Aorta (tissue), 5 donors: ENCODE data around the gene PCYT1B. TPM values are rescaled to one million over a fixed set of nuclear protein-coding genes. Genes with fewer than 3 reads are reported as not detected.

Source experiments
- ATAC-seq: fragments of 200-7000 bp; cut with Tn5 transposase; one replicate; pipeline ENCODE4 v1.9.1; 2022; ENCODE audit warnings: moderate library complexity; ENCODE audit not compliant: low FRiP score
- DNase-seq, 2 donors: peaks; one replicate each; pipeline ENCODE4 v3.0.0-alpha.2; 2020
- H3K27ac ChIP-seq, 2 donors: one replicate each; pipeline ENCODE4 v1.5.1; 2013; ENCODE audit warnings: low read length in 2 of 2, mild to moderate bottlenecking in 2 of 2, moderate library complexity in 2 of 2, control low read depth in 1 of 2, inconsistent platforms in 1 of 2, low read depth in 1 of 2
- H3K27me3 ChIP-seq, 2 donors: one replicate each; pipeline ENCODE4 v1.6.1; 2013; ENCODE audit warnings: control low read depth in 1 of 2, low read length in 1 of 2, mild to moderate bottlenecking in 1 of 2, moderate library complexity in 1 of 2; ENCODE audit not compliant: insufficient read depth in 2 of 2, control insufficient read depth in 1 of 2
- H3K36me3 ChIP-seq, 2 donors: one replicate each; pipeline ENCODE4 v1.6.1; 2013; ENCODE audit warnings: control low read depth in 1 of 2, low read length in 1 of 2, mild to moderate bottlenecking in 1 of 2; ENCODE audit not compliant: insufficient read depth in 2 of 2, control insufficient read depth in 1 of 2
- H3K4me1 ChIP-seq, 2 donors: one replicate each; pipeline ENCODE4 v1.6.1; 2013; ENCODE audit warnings: low read length in 2 of 2, control low read depth in 1 of 2, mild to moderate bottlenecking in 1 of 2, moderate library complexity in 1 of 2; ENCODE audit not compliant: insufficient read depth in 2 of 2, control insufficient read depth in 1 of 2
- H3K4me3 ChIP-seq, 2 donors: one replicate each; pipeline ENCODE4 v1.5.1; 2013; ENCODE audit warnings: low read length in 2 of 2, control low read depth in 1 of 2, mild to moderate bottlenecking in 1 of 2
- H3K9me3 ChIP-seq: one replicate; pipeline ENCODE4 v1.6.1; 2013; ENCODE audit warnings: mild to moderate bottlenecking, low read length; ENCODE audit not compliant: control insufficient read depth
- WGBS, 2 donors: extraction: QIAGEN DNeasy Blood & Tissue Kit; methylation state at CpG; one replicate each; pipeline ENCODE4 v1.1.7; 2013; 5-methylcytosine and 5-hydroxymethylcytosine counted together
- intact Hi-C, 2 donors: fragments of 100-400 bp; cut with DNase I; formaldehyde crosslinking; loops; one replicate each; pipeline versions ENCODE4 v1.14.2 to v1.15.0; 2022
- polyA plus RNA-seq, 2 donors: library from polyadenylated mRNA; stranded (reverse); fragments of 200-250 nt; gene quantifications; one replicate each; pipeline ENCODE4 v1.2.3, GENCODE V29; 2013
- total RNA-seq, 2 donors: library from RNA; stranded (reverse); fragmentation: NEBNext Ultra II Directional; extraction: Animal tissue kit (Norgen Biotek cat#: 25700); gene quantifications; one replicate each; pipeline ENCODE4 v1.2.1, GENCODE V29; 2021
- donor health status: healthy with polysubstance abuse.
- donor health status: Bipolar disorder and iron deficiency.
- donor health status: DM: no; HTN: no; CAD: no.
- donor health status: DM: no; HTN: no; CAD: no.
- donor health status: DM: yes; HTN: yes; CAD: no.

Gene PCYT1B
- total and polyA plus RNA-seq, 4 donors, result 0.03 to 1.3 (median 0.96) TPM; not detected in 1

- intact Hi-C loops, result no loop called here
- no peaks in the 10 kb centered on the region for H3K9me3 ChIP-seq
- no peaks in the 10 kb centered on the region for H3K4me1 ChIP-seq
- H3K27ac ChIP-seq, result no peak overlapping the region
- ATAC-seq (no peak), DNase-seq (no peak)
- WGBS, 2 donors, result 40 to 44% methylated on average over 1 of the region's 1 CpG
- H3K36me3 ChIP-seq, result peaks cover 4 to 5% of the 10 kb centered on the region in 2 donors
- H3K27me3 ChIP-seq, result no peaks in the 10 kb centered on the region
- no peak overlapping the region for H3K4me3 ChIP-seq
Measured at GRCh38 chrX:24528605-24529004, 118.5 kb downstream of the PCYT1B start.

GRCh38 chrX:24526616-24527015, 120.5 kb downstream of the PCYT1B start:
- no peaks in the 10 kb centered on the region for H3K9me3 ChIP-seq
- no peaks in the 10 kb centered on the region for H3K27me3 ChIP-seq
- DNase-seq (no peak), ATAC-seq (no peak)
- WGBS, 2 donors, result 68 to 94% methylated on average over 2 of the region's 2 CpGs
- no peak overlapping the region for H3K4me3 ChIP-seq
- H3K36me3 ChIP-seq, result peaks cover 0 to 5% of the 10 kb centered on the region in 2 donors
- no peak overlapping the region for H3K27ac ChIP-seq
- no peaks in the 10 kb centered on the region for H3K4me1 ChIP-seq
- intact Hi-C loops, result no loop called here

DNA sequence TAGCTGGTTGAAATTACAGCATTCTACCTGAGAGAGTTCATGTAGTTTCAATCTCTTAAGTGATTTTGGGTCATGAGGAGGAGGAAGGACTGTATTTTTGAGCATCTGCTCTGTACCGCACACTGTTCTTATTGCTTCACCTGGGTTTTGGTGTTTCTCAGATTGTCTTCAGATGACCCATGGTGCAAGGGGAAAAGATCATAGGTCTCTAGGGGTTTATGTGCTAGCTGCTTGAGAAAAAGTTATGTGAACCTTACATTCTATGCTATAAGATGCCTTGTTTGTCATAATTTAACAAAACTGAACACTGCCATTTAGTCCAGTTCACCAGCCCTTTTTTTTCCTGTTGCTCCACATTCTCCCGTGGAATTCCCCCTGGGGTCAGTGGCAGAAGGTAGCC, 121.7 kb downstream of the PCYT1B start:
- WGBS, 2 donors, result 73 to 88% methylated on average over 2 of the region's 2 CpGs
- no peak for ATAC-seq
- intact Hi-C loops, result no loop called here
- no peaks in the 10 kb centered on the region for H3K9me3 ChIP-seq
- no peak for DNase-seq
- H3K4me3 ChIP-seq, result no peak overlapping the region
- H3K36me3 ChIP-seq, result peaks cover 0 to 5% of the 10 kb centered on the region in 2 donors
- no peak overlapping the region for H3K27ac ChIP-seq
- no peaks in the 10 kb centered on the region for H3K4me1 ChIP-seq
- no peaks in the 10 kb centered on the region for H3K27me3 ChIP-seq

GRCh38 chrX:24520472-24520871, 126.7 kb downstream of the PCYT1B start:
- H3K27ac ChIP-seq, result no peak overlapping the region
- DNase-seq (no peak), ATAC-seq (no peak)
- WGBS, 2 donors, result 72 to 88% methylated on average over 2 of the region's 2 CpGs
- H3K27me3 ChIP-seq, result no peaks in the 10 kb centered on the region
- no peaks in the 10 kb centered on the region for H3K9me3 ChIP-seq
- no peak overlapping the region for H3K4me3 ChIP-seq
- intact Hi-C loops, result no loop called here
- no peaks in the 10 kb centered on the region for H3K4me1 ChIP-seq
- H3K36me3 ChIP-seq, result no peaks in the 10 kb centered on the region

GRCh38 chrX:24515447-24515846, 131.7 kb downstream of the PCYT1B start:
- Histone ChIP-seq H3K36me3 (no peaks in the 10 kb centered on the region), H3K4me3 (no peak overlapping the region), H3K4me1 (no peaks in the 10 kb centered on the region), H3K9me3 (no peaks in the 10 kb centered on the region), H3K27ac (no peak overlapping the region), H3K27me3 (no peaks in the 10 kb centered on the region)
- 42 to 48% methylated on average over 4 of the region's 4 CpGs for WGBS, 2 donors
- intact Hi-C loops, result no loop called here
- DNase-seq (no peak), ATAC-seq (no peak)

DNA sequence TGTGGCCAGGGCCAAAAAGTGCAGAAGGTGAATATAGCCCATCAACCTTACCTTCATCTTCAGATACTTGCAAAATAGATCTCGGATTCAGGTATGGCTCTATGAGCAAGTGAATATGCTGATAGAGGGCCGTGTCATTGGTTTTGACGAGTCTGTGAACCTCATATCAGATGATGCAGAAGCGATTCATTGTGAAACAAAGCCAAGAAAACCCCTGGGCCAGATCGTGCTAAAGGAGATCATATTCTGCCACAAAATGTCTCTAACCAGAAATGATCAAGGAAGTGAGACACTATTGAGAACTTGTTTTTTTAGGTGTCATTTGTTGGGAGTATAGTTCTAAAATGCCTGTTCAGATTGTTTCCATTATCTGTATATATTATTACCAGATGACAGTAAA, 133.7 kb downstream of the PCYT1B start:
- H3K4me1 ChIP-seq, result no peaks in the 10 kb centered on the region
- H3K27me3 ChIP-seq, result no peaks in the 10 kb centered on the region
- H3K36me3 ChIP-seq, result peaks cover 0 to 3% of the 10 kb centered on the region in 2 donors
- no peak overlapping the region for H3K27ac ChIP-seq
- DNase-seq (no peak), ATAC-seq (no peak)
- no peaks in the 10 kb centered on the region for H3K9me3 ChIP-seq
- no peak overlapping the region for H3K4me3 ChIP-seq
- intact Hi-C loops, result no loop called here
- WGBS, 2 donors, result 64 to 72% methylated on average over 5 of the region's 5 CpGs

GRCh38 chrX:24508375-24508774, 138.8 kb downstream of the PCYT1B start:
- Histone ChIP-seq H3K27ac (no peak overlapping the region), H3K36me3 (peaks cover 3 to 5% of the 10 kb centered on the region in 2 donors), H3K9me3 (no peaks in the 10 kb centered on the region), H3K27me3 (no peaks in the 10 kb centered on the region), H3K4me1 (no peaks in the 10 kb centered on the region), H3K4me3 (no peak overlapping the region)
- DNase-seq (no peak), ATAC-seq (no peak)
- intact Hi-C loops, result loop anchor here in 1 of 2 donors (10.0 kb wide), 1 partner anchor 186 kb away; the partner anchor contains the start of gene POLA1
- WGBS, 2 donors, result 84 to 90% methylated on average over 8 of the region's 8 CpGs

Other genes starting within 250 kb of the PCYT1B start
- gene PDK3, start 182.1 kb downstream of the PCYT1B start, total RNA-seq, result 100 to 1,000 TPM in 1 of 2 donors, 10 to 100 TPM in 1; 62.1 to 119 TPM
- 10 to 100 TPM; 15.4 to 29.9 TPM for gene PDK3, start 182.1 kb downstream of the PCYT1B start, polyA plus RNA-seq
- gene POLA1, start 46.6 kb upstream of the PCYT1B start, total RNA-seq, result 10 to 100 TPM; 10.4 to 15.6 TPM
- gene POLA1, start 46.6 kb upstream of the PCYT1B start, polyA plus RNA-seq, result 1 to 10 TPM; 1.6 to 3.0 TPM